Breast epithelium (tissue), 4 donors: Measurements from ENCODE around the gene CPOX. TPM values are rescaled to one million over a fixed set of nuclear protein-coding genes. Genes with fewer than 3 reads are reported as not detected.

Source experiments
- DNase-seq, 2 donors: peaks; one replicate each; pipeline ENCODE4 v3.0.0-alpha.2; 2019; ENCODE audit warnings: low spot score in 2 of 2
- H3K27ac ChIP-seq, 2 donors: fragments of 200-600 bp; sonication (generic) in 1 of 2; one replicate each; pipeline ENCODE4 v1.5.1; 2016 to 2019; ENCODE audit warnings: mild to moderate bottlenecking in 1 of 2
- H3K27me3 ChIP-seq, 2 donors: fragments of 200-600 bp; sonication (generic) in 1 of 2; one replicate each; pipeline versions ENCODE4 v1.5.1 to v1.6.0; 2017 to 2019; ENCODE audit warnings: control low read depth in 1 of 2, mild to moderate bottlenecking in 1 of 2
- H3K36me3 ChIP-seq: fragments of 200-600 bp; one replicate; pipeline ENCODE4 v1.5.1; 2019
- H3K4me1 ChIP-seq, 2 donors: fragments of 200-600 bp; sonication (generic); one replicate each; pipeline ENCODE4 v1.5.1; 2016 to 2019; ENCODE audit warnings: control low read depth in 1 of 2
- H3K4me3 ChIP-seq, 3 donors: fragments of 200-600 bp; sonication (generic); 1 replicate in 2 of 3; 2 replicates in 1 of 3; pipeline ENCODE4 v1.5.1; 2016 to 2019; ENCODE audit warnings: mild to moderate bottlenecking in 3 of 3, moderate library complexity in 2 of 3
- H3K9me3 ChIP-seq, 2 donors: fragments of 200-600 bp; sonication (generic) in 1 of 2; one replicate each; pipeline ENCODE4 v1.5.1; 2016 to 2019; ENCODE audit warnings: control low read depth in 1 of 2
- POLR2A ChIP-seq: fragments of 450-650 bp; IDR thresholded peaks from one replicate; pipeline ENCODE4 v1.6.1; 2016; ENCODE audit warnings: antibody characterized with exemption, mild to moderate bottlenecking, moderate library complexity
- POLR2AphosphoS5 ChIP-seq, 3 donors: sonication (generic); formaldehyde crosslinking; IDR thresholded peaks; one replicate each; pipeline ENCODE4 v1.6.1; 2017; ENCODE audit warnings: antibody characterized with exemption in 3 of 3
- intact Hi-C: fragments of 100-400 bp; cut with DNase I; formaldehyde crosslinking; loops from one replicate; pipeline ENCODE4 v1.15.1; 2023; ENCODE audit warnings: low total_unique reads
- total RNA-seq, 3 donors: library from RNA; depleted of rRNA; stranded (reverse); fragments of >200 nt; gene quantifications; one replicate each; pipeline ENCODE4 v1.1.0, GENCODE V29; 2016
- TF ChIP-seq, protein P1 (sequence below), 3 donors: fragments of 450-650 bp; IDR thresholded peaks; one replicate each; pipeline ENCODE4 v1.5.1; 2016 to 2017; ENCODE audit warnings: antibody characterized with exemption in 3 of 3, mild to moderate bottlenecking in 3 of 3, moderate library complexity in 3 of 3

The CPOX gene
- total RNA-seq, 3 donors from 2014 or later = 14.4 to 22.1 (median 15.1) TPM

GRCh38 chr3:98626151-98626550 lies 32.7 kb upstream of the CPOX start:
- intact Hi-C loops = no loop called here
- Histone ChIP-seq H3K4me3 (no peak overlapping the region), H3K4me1 (no peaks in the 10 kb centered on the region), H3K27me3 (no peaks in the 10 kb centered on the region), H3K9me3 (no peaks in the 10 kb centered on the region), H3K27ac (no peak overlapping the region), H3K36me3 (no peaks in the 10 kb centered on the region)
- TF ChIP-seq POLR2A (no peak), POLR2AphosphoS5 (IDR thresholded peaks at IDR 0.05) (no peak)
- TF ChIP-seq, protein P1, sequence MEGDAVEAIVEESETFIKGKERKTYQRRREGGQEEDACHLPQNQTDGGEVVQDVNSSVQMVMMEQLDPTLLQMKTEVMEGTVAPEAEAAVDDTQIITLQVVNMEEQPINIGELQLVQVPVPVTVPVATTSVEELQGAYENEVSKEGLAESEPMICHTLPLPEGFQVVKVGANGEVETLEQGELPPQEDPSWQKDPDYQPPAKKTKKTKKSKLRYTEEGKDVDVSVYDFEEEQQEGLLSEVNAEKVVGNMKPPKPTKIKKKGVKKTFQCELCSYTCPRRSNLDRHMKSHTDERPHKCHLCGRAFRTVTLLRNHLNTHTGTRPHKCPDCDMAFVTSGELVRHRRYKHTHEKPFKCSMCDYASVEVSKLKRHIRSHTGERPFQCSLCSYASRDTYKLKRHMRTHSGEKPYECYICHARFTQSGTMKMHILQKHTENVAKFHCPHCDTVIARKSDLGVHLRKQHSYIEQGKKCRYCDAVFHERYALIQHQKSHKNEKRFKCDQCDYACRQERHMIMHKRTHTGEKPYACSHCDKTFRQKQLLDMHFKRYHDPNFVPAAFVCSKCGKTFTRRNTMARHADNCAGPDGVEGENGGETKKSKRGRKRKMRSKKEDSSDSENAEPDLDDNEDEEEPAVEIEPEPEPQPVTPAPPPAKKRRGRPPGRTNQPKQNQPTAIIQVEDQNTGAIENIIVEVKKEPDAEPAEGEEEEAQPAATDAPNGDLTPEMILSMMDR (IDR thresholded peaks at IDR 0.05) = no peak
- DNase-seq = no peak

- H3K27ac ChIP-seq = no peak overlapping the region
- no peaks in the 10 kb centered on the region for H3K9me3 ChIP-seq
- no peaks in the 10 kb centered on the region for H3K36me3 ChIP-seq
- no peaks in the 10 kb centered on the region for H3K4me1 ChIP-seq
- no peak overlapping the region for H3K4me3 ChIP-seq
- intact Hi-C loops = no loop called here
- TF ChIP-seq, protein P1 (IDR thresholded peaks at IDR 0.05) = no peak
- TF ChIP-seq POLR2A (no peak), POLR2AphosphoS5 (IDR thresholded peaks at IDR 0.05) (no peak)
- DNase-seq = no peak
- H3K27me3 ChIP-seq = no peaks in the 10 kb centered on the region
Measured at GRCh38 chr3:98623572-98624280, 30.3 kb upstream of the CPOX start.

- intact Hi-C loops = no loop called here
- no peaks in the 10 kb centered on the region for H3K9me3 ChIP-seq
- no peaks in the 10 kb centered on the region for H3K36me3 ChIP-seq
- no peaks in the 10 kb centered on the region for H3K4me1 ChIP-seq
- H3K27ac ChIP-seq = no peak overlapping the region
- no peak overlapping the region for H3K4me3 ChIP-seq
- TF ChIP-seq, protein P1 (IDR thresholded peaks at IDR 0.05) = no peak
- TF ChIP-seq POLR2A = no peak
- no peak for TF ChIP-seq POLR2AphosphoS5 (IDR thresholded peaks at IDR 0.05)
- DNase-seq = no peak
- H3K27me3 ChIP-seq = no peaks in the 10 kb centered on the region
Measured at GRCh38 chr3:98617841-98618240, 24.4 kb upstream of the CPOX start.

DNA sequence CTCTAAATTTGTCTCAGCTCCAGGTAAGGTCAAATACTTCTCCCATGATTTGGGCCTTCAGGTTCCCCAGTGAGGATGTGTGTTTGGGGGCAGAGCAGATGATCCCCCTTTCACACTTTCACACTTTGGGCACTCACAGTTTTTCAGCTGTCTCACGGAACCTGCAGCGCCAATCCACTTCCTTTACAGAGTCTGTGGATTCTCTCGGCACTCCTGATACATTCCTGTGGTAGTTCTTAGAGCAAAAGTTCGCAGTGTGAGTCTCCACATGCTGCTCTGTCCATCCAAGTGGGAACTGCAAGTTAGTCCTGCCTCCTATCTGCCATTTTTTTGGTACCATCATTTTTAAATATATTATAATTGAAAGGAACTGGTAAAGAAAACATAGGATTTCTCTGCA lies 20.2 kb upstream of the CPOX start:
- no peak for DNase-seq
- Histone ChIP-seq H3K27me3 (no peaks in the 10 kb centered on the region), H3K36me3 (no peaks in the 10 kb centered on the region), H3K4me1 (no peaks in the 10 kb centered on the region), H3K27ac (no peak overlapping the region), H3K4me3 (no peak overlapping the region), H3K9me3 (no peaks in the 10 kb centered on the region)
- TF ChIP-seq POLR2AphosphoS5 (IDR thresholded peaks at IDR 0.05) = no peak
- no peak for TF ChIP-seq POLR2A
- intact Hi-C loops = no loop called here

DNA sequence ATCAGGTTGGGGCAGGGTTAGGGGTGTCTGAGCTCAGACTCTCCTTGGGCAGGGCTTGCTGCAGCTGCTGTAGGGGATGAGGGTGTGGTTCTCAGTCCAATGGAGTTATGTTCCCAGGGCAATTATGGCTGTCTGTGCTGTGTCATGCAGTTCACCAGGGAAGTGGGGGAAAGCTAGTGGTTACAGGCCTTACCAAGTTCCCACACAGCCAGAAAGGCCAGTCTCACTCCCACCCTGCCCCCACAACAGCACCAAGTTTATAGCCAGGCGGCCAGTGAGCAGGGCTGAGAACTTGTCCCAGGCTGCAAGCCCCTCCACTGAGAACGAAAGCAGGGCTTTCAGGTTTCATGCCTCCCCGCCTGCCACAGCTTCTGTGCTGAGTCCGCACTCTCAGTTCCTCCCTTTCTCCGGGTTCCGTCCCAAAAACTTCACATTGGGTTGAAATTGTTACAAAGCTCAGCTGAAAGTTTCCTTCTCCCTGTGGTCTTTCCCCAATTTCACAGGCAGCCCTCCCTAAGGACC lies 19.6 kb upstream of the CPOX start:
- TF ChIP-seq, protein P1 (IDR thresholded peaks at IDR 0.05) = no peak
- TF ChIP-seq POLR2A = no peak
- no peak for TF ChIP-seq POLR2AphosphoS5 (IDR thresholded peaks at IDR 0.05)
- H3K27me3 ChIP-seq = no peaks in the 10 kb centered on the region
- H3K9me3 ChIP-seq = no peaks in the 10 kb centered on the region
- intact Hi-C loops = no loop called here
- no peak overlapping the region for H3K27ac ChIP-seq
- H3K36me3 ChIP-seq = no peaks in the 10 kb centered on the region
- no peak overlapping the region for H3K4me3 ChIP-seq
- DNase-seq = no peak
- no peaks in the 10 kb centered on the region for H3K4me1 ChIP-seq
